ENCODE results near the gene SORCS1.

DNA sequence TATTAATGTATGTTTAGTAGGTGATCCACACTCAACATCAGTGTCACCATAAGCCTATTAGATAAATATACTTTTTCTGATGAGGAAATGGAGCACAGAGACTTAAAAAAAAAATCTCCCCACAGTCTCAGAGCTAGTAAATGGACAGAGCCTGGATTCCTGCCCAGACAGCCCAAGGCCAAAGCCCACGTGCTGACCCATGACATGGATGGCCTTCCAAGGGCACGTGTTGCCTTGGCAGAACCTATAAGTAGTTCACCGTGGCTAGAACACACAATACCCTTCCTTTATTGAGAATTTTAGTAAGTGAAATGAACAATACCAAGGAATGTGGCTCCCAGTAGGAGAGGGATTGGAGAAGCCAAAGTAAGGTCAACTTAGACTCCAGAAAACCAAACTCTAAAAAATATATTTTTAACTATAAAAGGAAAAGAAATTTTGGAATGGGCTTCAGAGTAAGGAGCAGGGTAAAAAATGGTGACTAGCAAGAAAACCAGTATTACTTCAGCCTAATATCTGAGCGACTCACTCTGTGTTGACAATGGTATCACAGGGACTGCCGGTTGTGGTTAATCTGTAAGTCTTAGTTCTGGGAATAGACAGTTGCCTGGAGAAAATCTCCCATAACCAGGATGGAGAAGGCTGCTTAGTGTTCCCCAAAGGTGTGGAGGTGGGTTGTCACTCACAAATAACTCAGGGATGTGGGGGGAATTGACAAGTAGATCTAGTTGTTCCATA is 223.0 kb downstream of the SORCS1 start:
- TF ChIP-seq EZH2 (IDR thresholded peaks at IDR 0.05; ENCODE audit: insufficient read depth, poor library complexity, severe bottlenecking) (no peak), EZH2phosphoT487 (IDR thresholded peaks at IDR 0.05; ENCODE audit: insufficient read depth, low read depth) (no peak)

All from GM23248 (cell line).